Hepatocyte (in vitro differentiated cells): Measurements from ENCODE around the gene ARHGEF10L.

Source experiments
- CTCF ChIP-seq: fragments of 200-600 bp; sonication (generic); IDR thresholded peaks from 2 replicates; pipeline ENCODE4 v1.5.1; 2016; ENCODE audit warnings: antibody characterized with exemption, mild to moderate bottlenecking; ENCODE audit not compliant: poor library complexity
- EZH2 ChIP-seq: fragments of 200-600 bp; sonication (generic); IDR thresholded peaks from 2 replicates; pipeline ENCODE4 v1.6.1; 2016; ENCODE audit warnings: antibody characterized with exemption, mild to moderate bottlenecking, borderline replicate concordance
- EZH2phosphoT487 ChIP-seq: fragments of 200-600 bp; sonication (generic); IDR thresholded peaks from one replicate; pipeline ENCODE4 v1.6.1; 2018; ENCODE audit warnings: antibody characterized with exemption, mild to moderate bottlenecking, low read depth, moderate library complexity; ENCODE audit not compliant: unreplicated experiment, severe bottlenecking

- TF ChIP-seq CTCF (no peak), EZH2phosphoT487 (no peak), EZH2 (no peak)
These were observed 45.0 kb downstream of the ARHGEF10L start for GRCh38 chr1:17584539-17584938.
